ENCODE measurements around the gene UBE2J2.

UBE2J2 gene

DNA sequence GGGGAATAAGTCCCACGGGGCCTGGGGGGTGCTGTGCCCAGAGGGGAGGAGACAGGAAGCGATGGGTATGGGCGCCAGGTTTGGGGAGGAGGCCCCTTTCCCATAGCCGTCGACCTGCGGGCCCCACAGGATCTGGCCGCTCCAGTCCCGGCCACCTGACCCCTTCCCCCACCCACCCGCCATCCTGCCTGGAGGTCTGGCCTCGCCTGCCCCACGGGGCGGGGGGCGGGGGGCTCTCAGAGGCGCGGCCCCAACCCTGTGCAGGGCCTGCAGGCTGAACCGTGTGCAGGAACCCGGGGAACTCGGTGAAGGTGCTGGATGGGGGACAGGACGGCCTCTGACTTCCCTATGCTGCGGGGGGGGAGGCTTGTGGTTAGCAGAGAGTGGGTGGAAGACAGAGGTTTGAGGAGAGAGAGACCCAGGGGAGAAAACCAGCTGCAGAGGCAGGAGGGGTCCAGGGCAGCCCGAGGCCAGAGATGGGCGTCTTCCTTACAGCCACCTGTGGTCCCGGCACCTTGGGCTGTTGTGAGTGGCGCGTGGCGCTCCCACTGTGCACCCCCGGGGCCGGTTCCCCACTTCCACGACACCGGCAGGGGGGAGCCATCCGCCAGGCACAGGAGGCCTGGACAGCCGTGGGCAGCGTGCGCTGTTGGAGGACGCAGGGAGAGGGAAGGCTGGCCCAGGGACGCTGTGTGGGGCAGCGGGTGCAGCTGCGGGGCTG lies 64.8 kb downstream of the UBE2J2 start:
- DNase-seq: no peak

GRCh38 chr1:1207571-1207892 lies 66.1 kb downstream of the UBE2J2 start:
- no peak for DNase-seq

DNA sequence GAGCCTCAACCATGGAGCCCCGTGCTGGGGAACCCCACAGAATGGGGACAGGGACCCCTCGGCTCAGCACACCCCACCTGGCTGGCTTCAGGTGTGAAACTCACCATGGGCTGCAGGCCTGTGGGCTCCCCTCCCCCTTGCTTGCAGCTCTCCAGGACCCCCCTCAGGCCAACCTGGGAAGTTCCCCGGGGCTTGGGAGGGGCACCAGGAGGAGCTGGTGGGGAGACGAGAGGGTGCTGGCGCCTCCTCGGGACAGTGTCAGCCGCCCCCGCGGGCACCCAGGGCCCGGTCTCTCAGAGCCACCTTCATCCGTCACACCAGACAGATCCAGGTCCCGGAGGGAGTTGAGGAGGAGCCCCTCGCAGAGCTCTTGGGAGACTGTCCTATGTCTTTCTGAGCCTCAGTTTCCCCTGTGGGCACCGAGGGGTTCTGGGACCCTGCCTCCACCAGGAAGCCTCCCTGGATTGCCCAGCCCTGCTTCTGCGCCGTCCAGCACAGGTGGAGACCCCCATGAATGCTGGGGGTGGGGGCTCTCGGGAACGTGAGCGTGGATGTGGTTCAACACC lies 66.6 kb downstream of the UBE2J2 start:
- DNase-seq: no peak

DNA sequence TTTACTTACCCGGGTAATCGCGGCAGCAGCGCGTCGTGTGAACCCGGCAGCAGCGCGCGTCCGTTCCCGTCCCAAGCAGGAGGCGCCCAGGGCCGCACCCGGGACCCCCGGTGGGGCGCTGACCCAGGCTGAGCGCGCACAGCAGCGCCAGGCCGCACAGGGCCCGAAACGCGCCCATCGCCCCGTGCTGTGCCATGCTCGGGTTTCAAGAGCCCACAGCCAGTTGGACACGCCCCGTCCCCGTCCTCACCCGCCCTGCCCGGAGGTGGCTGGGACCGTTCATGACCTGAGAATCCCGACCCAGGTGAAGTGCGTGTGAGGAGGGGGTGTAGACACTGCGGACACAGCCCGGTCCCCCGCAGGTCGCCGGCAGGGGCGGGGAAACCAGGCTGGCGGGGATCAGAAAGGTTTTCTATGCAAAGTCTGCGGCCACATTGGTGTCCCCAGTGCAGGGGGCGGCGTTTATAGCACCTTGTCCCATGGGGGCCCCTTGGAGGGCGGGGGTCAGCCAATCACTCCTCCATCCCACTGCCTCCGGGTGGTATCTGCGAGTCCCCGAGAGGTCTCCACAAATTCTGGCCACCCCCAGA lies 67.2 kb downstream of the UBE2J2 start, which contains the start of gene TNFRSF18:
TNFRSF18 (minus strand) TSS at position 217 of the 590 bp plus-strand sequence; CDS start at position 196, 21 bp downstream.
- no peak for DNase-seq

DNA sequence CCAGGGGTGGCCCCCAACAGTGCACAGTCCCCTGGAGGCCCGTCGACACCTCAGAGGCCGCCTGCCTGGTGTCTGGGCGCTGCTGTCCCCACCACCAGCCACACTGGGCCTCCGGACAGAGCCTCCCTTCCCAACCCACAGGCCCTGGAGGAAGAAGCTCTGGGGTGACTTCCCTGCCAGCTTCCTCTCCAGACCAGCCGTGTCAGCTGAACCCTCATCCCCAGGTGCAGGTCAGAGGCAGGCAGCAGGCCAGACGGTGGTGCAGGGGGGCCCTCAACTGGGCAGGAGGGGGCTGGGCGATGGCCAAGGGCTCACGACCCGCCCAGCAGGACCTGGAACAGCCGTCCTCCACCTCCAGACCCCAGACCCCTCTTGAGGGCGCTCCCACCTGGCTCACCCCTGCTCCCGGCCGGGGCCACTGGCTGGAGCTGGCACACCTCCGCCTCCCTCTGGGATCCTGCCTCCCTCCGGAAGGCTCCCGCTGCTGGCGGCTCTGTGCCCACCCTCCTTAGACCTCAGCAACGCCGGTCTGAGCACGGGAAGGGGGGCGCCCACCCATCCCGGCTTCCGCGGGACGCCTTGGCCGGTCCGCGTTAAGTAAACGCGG lies 67.8 kb downstream of the UBE2J2 start:
- no peak for DNase-seq

- no peak for DNase-seq
These were observed 68.5 kb downstream of the UBE2J2 start for GRCh38 chr1:1204998-1205768.

DNA sequence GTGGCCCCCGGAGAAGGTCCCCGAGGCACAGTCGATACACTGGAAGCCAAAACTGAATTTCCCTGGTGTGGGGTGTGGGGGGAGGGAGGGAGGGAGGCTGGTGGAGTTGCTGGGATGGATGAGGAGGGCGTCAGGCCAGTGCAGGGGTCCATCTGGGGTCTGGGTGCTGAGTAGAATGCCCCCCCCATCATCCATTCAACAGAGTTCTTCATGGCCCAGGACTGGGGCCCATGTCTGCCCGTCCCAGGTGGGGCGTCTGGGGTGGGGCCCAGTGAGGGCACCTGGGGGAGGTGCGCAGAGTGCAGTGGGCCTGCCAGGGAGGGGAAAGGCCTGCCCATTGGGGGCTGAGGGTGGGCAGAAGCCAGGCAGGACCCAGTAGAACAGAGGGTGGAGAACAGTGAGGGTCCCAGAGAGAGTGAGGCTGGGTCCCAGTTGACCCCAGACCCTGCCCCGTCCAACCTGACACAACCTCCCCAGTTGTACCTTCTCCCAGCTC lies 69.2 kb downstream of the UBE2J2 start:
- no peak for DNase-seq
